HG03135 (cell line): ENCODE measurements around the gene ITPRID1.

ENCODE experiments used
- ATAC-seq: cut with Tn5 transposase; IDR thresholded peaks from one replicate; pipeline ENCODE4 v1.9.1; 2021; ENCODE audit warnings: mild to moderate bottlenecking, moderate library complexity; ENCODE audit not compliant: unreplicated experiment

The ITPRID1 gene

DNA sequence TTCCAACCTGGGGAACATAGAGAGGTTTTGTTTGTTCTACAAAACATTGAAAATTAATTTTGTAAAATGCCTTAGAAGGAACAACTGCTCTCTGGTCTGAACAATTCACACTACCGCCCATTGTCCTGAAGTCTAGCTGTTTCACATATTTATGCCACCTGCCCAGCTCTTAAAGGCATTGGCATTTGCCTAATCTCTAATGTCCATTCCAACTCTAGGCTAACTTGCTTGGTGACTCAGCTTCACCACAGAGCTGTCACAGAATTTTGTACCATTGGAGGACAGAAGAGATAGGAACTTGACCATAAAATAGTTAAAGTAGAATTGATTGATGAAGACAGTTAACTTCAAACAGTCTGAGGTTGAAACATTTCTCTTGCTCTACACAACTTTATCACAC lies 119.6 kb downstream of the ITPRID1 start:
- no peak for ATAC-seq

DNA sequence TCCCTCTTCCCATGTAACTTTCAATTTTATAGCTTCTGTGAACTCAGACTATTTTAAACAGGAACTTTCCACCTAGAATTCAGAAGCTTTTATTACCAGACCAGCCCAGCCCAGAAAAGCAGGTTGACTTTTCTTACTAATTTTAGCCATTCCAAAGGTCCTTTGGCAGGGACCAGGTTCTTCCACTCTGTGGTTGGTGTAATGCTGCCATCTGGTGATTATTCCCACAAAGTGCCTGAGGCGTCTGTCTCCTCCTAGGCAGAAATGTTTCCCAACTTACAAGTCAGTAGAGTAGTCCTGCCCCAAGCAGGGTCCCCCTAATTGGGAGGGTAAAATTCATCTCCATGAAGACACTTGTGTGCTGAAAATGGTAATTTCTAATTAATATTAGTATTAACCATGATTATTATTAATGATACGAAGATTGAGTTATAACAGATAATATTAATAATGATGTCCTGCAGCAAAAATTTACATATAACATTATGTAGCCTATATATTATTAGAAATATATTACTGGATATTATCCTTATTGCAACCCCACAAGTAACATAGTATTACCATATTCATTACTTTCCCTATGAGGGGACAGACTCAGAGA lies 120.1 kb downstream of the ITPRID1 start:
- ATAC-seq = no peak

DNA sequence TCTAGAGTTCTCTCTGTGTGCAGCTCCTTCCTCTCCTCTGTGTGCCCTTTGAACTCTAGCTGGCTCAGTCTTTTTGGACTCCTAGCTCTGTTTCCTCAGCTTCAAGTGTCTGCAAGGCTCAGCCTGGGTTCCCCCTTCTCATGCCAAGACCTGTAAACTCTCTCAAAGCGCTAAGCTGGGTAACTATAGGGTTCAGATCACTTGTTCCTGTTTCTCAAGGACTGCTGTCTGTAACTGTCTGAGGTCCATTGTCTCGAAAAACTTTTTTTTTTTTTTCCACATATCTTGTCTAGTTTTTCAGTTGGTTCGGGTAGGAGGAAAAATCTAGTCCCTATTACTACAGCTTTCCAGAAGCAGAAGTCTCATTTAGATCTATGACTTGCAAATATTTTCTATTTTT lies 126.5 kb downstream of the ITPRID1 start:
- no peak for ATAC-seq

DNA sequence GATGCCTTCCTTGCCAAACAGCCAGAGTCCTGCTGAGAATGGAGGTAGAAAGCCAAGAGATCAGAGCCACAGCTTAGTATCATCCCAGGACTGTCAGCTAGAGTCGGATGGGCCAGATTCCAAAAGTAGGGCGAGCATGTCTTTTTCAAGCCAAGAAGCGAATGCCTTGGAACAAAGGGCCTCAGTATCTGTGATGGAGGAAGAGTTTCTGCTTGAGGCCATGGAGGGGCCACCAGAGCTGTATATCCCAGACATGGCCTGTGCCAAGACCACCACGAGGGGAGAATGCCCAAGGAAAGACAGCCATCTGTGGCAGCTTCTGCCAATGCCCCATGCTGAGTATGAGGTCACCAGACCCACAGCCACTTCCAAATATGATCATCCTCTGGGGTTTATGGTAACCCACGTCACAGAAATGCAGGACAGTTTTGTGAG lies 128.8 kb downstream of the ITPRID1 start:
- no peak for ATAC-seq

- no peak for ATAC-seq
Observed at GRCh38 chr7:31646942-31647341, 133.1 kb downstream of the ITPRID1 start.

GRCh38 chr7:31647511-31647910 lies 133.6 kb downstream of the ITPRID1 start:
- no peak for ATAC-seq

DNA sequence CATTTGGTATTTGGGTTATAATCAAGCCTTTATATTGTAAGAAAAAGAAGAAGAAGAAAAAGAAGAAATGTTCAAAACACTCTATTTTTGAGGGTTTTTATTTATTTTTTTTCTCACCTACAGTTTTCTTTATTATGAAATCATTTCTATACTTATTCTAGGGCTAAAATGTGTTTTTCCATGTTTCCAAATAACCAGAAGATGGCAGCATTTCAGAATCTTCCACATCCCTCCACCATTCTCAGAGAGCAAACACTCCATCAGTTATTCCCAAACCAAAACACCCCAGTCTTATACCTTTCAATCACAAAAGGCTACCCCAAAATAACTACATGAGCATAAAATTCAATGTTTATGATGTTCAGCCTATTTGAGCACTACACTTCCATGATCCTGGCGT lies 134.4 kb downstream of the ITPRID1 start:
- ATAC-seq = no peak

DNA sequence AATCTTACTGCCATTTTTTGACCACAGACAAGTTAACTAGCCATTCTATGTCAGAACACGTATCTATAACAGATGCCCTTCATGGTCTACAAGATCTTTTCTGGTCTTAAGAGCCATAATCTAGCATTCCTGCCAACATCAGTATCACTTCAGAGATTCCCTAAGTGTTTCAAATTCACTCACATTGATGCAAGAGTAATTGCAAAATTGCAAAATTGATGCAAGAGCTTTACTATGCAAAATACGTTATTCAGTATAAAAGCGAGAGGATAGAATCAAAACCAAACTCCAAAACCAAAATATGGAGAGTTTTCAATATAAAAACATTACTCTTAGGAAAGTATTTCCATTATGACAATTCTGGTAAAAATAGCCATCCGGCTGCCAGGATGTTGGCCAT lies 135.0 kb downstream of the ITPRID1 start:
- no peak for ATAC-seq

DNA sequence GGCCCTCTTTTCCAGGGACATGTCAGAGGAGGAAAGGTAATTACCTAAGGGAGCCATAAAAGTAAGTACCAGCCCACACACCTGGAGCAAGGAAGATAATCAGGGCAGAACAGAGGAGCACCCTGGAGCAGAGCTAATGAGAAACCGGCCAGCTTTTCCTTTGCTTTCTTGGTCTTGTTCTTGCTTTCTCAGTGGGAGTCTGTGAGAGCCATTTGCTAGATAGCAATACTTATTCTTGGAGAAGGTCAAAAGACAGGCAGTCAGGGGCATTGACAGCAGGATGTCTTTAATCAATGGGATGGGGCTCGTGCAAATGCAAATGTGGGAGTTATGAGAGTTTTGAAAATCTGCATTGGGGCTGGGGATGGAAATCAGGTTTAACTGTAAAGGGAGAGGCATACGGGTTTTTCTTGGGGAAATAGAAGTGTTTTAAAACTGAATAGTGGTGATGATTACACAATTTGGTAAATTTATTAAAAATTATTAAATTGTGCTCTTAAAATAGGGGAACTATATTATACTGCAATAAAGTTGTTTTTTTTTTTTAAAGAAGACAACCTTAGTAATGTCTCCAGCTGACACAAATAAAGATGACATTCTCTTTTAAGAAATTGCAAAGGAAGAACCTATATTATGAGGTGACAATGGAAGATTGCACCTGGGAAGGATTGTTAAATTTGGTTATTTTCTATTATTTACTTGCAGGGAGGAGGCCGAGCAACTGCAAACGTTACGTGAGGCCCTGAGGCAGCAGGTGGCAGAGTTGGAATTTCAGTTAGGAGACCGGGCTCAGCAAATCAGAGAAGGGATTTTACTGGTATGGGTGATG lies 137.6 kb downstream of the ITPRID1 start:
- ATAC-seq = no peak

GRCh38 chr7:31652063-31652326 lies 138.1 kb downstream of the ITPRID1 start:
- ATAC-seq = no peak

DNA sequence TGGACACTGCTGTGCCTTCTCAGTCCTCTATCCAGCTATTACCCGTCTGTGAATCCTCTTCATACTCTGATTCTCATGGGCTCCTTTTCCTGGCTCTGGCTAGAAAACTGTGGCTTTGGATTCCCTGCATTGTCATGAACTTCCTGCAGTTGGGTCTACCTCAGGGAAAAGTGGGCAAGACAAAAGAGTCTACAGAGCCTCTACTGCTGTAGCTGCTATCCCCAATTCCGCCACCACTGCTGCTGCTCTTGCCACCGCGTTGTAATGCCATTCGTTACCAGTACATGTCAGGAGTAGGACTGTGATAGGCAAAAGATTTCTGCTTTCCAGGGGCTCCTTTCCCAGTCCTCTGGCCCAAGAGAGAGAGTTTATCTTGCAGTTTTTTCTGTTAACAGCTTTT lies 149.2 kb downstream of the ITPRID1 start:
- no peak for ATAC-seq

DNA sequence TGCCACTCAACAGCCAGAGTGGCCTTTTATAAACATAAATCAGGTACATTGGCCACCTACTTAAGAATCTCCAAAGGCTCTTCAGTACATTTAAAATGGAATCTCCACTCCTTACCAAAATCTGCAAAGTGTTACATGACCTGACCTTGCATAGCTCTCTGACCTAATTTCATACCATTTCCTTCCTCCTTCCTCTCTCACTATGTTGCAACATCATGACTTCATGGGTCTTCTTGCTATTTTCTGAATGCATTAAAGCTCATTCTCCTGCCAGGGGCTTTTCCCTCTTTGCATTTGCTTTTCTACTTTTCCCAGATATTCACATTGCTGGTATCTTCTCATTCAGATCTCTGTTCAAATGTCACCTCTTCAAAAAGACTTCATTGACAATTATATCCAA lies 151.0 kb downstream of the ITPRID1 start:
- no peak for ATAC-seq

DNA sequence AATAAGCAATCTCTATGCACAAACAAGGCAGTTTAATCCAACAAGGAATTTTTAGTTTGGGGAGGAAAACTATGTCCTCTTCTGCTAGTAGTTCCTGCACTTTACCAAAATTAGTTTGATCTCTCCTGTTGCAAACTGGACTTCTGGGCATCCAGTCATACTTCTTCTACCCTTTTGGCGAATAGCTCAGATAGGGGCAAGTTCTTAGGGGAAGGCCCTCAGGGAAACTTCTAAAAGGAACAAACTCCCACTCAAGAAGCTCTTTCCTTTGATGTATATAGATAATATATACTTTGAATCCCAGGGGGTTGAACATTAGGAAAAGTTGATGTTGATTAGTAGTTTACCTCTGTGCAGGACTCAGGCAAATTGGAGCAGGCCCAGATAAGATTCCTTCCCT lies 151.7 kb downstream of the ITPRID1 start:
- ATAC-seq = no peak

GRCh38 chr7:31669461-31669860 lies 155.6 kb downstream of the ITPRID1 start:
- ATAC-seq = no peak

- ATAC-seq = no peak
Observed at GRCh38 chr7:31679574-31680305, 165.8 kb downstream of the ITPRID1 start.

- ATAC-seq = no peak
Observed at GRCh38 chr7:31683445-31684225, 169.7 kb downstream of the ITPRID1 start.

- no peak for ATAC-seq
Observed at GRCh38 chr7:31687024-31687748, 173.3 kb downstream of the ITPRID1 start, which contains the start of gene PPP1R17. PPP1R17 (plus strand) TSS chr7:31687215; CDS start chr7:31692442, 5,227 bp downstream.

- ATAC-seq = peak; percentile 71
Observed at GRCh38 chr7:31688372-31688771, 174.5 kb downstream of the ITPRID1 start.

DNA sequence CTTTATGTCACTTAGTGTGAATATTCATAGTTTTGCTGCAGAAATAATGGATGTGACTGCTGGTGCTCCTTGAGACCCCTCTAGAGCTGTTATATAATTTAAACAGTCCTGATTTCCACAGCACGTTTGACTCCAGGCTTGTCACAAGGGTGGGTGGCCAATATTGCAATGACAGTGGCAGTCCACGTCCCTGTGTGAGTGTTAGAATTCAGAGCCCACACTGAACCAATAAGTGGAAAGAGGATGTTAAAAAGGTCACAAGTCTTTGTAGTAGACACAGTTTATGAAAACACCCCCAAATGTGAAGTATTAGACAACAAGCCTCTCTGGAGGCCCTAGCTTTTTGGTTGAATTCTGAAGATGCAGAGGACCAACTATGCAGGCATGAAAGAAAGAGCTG lies 175.1 kb downstream of the ITPRID1 start:
- no peak for ATAC-seq

DNA sequence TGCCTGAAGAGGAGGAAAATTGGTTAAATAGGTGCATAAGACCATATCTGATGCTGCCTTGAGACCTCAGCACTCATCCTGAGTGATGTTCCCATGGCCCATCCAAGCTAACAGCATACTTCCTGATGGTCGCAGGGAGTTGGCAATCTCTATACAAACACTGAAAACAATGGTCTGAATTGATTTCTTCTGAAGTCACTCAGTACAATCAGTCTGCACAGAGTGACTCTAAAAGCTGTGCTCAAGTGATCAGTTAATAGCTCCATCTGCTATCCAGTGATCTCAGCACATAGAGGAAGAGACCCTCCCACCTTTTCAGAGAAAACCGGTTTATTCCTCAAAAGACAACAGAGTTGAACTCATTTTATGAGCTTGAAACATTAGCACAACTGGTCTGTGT lies 177.0 kb downstream of the ITPRID1 start:
- ATAC-seq = no peak

- no peak for ATAC-seq
Observed at GRCh38 chr7:31692451-31692850, 178.6 kb downstream of the ITPRID1 start.
